ENCODE data around the gene HDGFL1. TPM values are rescaled to one million over a fixed set of nuclear protein-coding genes. Genes with fewer than 3 reads are reported as not detected.

HDGFL1 gene
- total and polyA plus RNA-seq, 2 of the 8 experiments (the other 6 are each of a cell fraction or from before 2014, with no cell fraction given) = not detected

DNA sequence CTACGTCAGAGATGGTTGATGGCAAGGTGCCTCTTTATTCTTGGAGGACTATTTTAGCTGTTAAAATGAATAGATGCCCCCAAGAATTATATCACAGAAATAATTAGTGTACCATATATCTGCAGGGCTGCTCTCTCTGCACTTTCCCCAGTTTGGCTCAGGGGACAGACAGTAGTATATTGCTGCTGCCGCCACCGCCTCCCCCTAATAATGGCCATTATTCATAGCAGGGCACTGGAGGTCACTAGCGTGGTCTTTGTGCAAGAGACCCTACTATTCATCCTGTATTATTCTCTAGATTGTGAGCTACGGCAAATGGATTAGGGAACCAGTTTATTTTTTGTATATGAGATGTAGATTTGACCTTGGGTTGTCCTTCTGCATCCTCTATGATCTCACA lies 11.0 kb downstream of the HDGFL1 start:
- H2BK15ac ChIP-seq (ENCODE audit: low read length) = no peak overlapping the region
- TF ChIP-seq RNF2 (IDR thresholded peaks at IDR 0.05; ENCODE audit: borderline replicate concordance, low read depth, low read length, missing control alignments, poor library complexity, severe bottlenecking) = no peak
- no peak for TF ChIP-seq BACH1 (IDR thresholded peaks at IDR 0.05; ENCODE audit: low read length)
- TF ChIP-seq, protein P1, sequence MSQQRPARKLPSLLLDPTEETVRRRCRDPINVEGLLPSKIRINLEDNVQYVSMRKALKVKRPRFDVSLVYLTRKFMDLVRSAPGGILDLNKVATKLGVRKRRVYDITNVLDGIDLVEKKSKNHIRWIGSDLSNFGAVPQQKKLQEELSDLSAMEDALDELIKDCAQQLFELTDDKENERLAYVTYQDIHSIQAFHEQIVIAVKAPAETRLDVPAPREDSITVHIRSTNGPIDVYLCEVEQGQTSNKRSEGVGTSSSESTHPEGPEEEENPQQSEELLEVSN (IDR thresholded peaks at IDR 0.05) = no peak
- no peak for TF ChIP-seq NRF1 (IDR thresholded peaks at IDR 0.05; ENCODE audit: low read depth, low read length)
- no peak for TF ChIP-seq CHD2 (IDR thresholded peaks at IDR 0.05; ENCODE audit: low read length)
- TF ChIP-seq CHD1 (IDR thresholded peaks at IDR 0.05; ENCODE audit: low read depth, low read length) = no peak
- no peak for TF ChIP-seq SP4 (IDR thresholded peaks at IDR 0.05; ENCODE audit: low read length)
- no peak for FAIRE-seq
- no peak overlapping the region for H3K18ac ChIP-seq (ENCODE audit: extremely low read depth, low read length)
- no peaks in the 10 kb centered on the region for H3K9me3 ChIP-seq (ENCODE audit: insufficient read depth in 2 of 2, low read depth in 1 of 2, low read length in 1 of 2)
- no peaks in the 10 kb centered on the region for H4K20me1 ChIP-seq (replicated peaks in 1 of 2; ENCODE audit: control insufficient read depth in 1 of 2, insufficient read depth in 2 of 2, low read length in 2 of 2)
- ChIA-PET POLR2A (ENCODE audit: partially characterized antibody) (no interaction called here), CTCF (ENCODE audit: partially characterized antibody) (interaction anchor here (0.6 to 0.9 kb wide), 2 partner anchors 156 to 286 kb away, joined by 3 read pairs; no protein-coding TSS in a partner anchor)
- H3K4me2 ChIP-seq (ENCODE audit: insufficient read depth in 1 of 2, low read depth in 2 of 2, low read length in 2 of 2) = no peak overlapping the region
- H3K4ac ChIP-seq (replicated peaks; ENCODE audit: insufficient read length, low read depth, low read length) = no peak overlapping the region
- no peaks in the 10 kb centered on the region for H3K27me3 ChIP-seq (replicated peaks in 1 of 4; ENCODE audit: control insufficient read depth in 3 of 4, extremely low read depth in 1 of 4, insufficient read depth in 3 of 4, low read length in 3 of 4)
- no peak overlapping the region for H2AFZ ChIP-seq (ENCODE audit: low read length)
- no peaks in the 10 kb centered on the region for H3K23me2 ChIP-seq (ENCODE audit: low read depth, low read length)
- H3K27ac ChIP-seq (ENCODE audit: low read depth, low read length) = no peak overlapping the region
- H2BK120ac ChIP-seq (replicated peaks; ENCODE audit: low read depth, low read length) = no peak overlapping the region
- H2BK20ac ChIP-seq (ENCODE audit: low read length) = no peak overlapping the region
- H3K79me2 ChIP-seq (ENCODE audit: control insufficient read depth in 1 of 2, insufficient read depth in 2 of 2, low read length in 2 of 2) = no peaks in the 10 kb centered on the region
- H3K23ac ChIP-seq (ENCODE audit: insufficient read length) = no peak overlapping the region
- H3K14ac ChIP-seq (ENCODE audit: insufficient read length) = no peak overlapping the region
- no peak overlapping the region for H2AK5ac ChIP-seq (ENCODE audit: low read depth, low read length)
- H4K91ac ChIP-seq (replicated peaks; ENCODE audit: insufficient read length, low read length) = no peak overlapping the region
- no peak overlapping the region for H3K4me3 ChIP-seq (ENCODE audit: extremely low read depth in 1 of 4, insufficient read depth in 2 of 4, low read depth in 3 of 4, low read length in 4 of 4)
- no peaks in the 10 kb centered on the region for H3K79me1 ChIP-seq (ENCODE audit: low read depth, low read length)
- no peak overlapping the region for H3K9ac ChIP-seq (replicated peaks in 1 of 4; ENCODE audit: extremely low read depth in 1 of 4, low read depth in 3 of 4, low read length in 3 of 4)
- no peaks in the 10 kb centered on the region for H3K36me3 ChIP-seq (ENCODE audit: control insufficient read depth in 2 of 4, insufficient read depth in 4 of 4, low read length in 3 of 4)
- no peak overlapping the region for H2BK5ac ChIP-seq (ENCODE audit: low read depth, low read length)
- H4K8ac ChIP-seq (ENCODE audit: extremely low read depth, insufficient read depth, low read length) = no peak overlapping the region
- no peak overlapping the region for H2BK12ac ChIP-seq (ENCODE audit: low read depth, low read length)
- no peak for DNase-seq (ENCODE audit: low read depth in 1 of 2, low spot score in 2 of 2)
- peaks cover 0 to 3% (median under 1%) of the 10 kb centered on the region in 4 experiments; a peak in 1 of 7 replicates for H3K4me1 ChIP-seq (replicated peaks in 1 of 4; ENCODE audit: control insufficient read depth in 3 of 4, insufficient read depth in 4 of 4, low read length in 3 of 4)
- WGBS, 2 experiments (ENCODE audit: extremely low coverage in 1 of 2, insufficient coverage in 1 of 2, insufficient read length in 1 of 2, insufficient replicate concordance in 2 of 2, low coverage in 1 of 2, low lambda C conversion rate in 2 of 2, missing lambda C conversion rate in 1 of 2) = 93% methylated on average over 5 of the region's 5 CpGs; no CpG with 5 or more reads in 1 of the 2 experiments
- H3K56ac ChIP-seq (replicated peaks; ENCODE audit: insufficient read length, low read depth, low read length) = no peak overlapping the region
- no peak overlapping the region for H4K5ac ChIP-seq (ENCODE audit: insufficient read length, low read depth, low read length)

Measured in H1 (cell line).